Measurements from ENCODE around the gene GRHL3. TPM values are rescaled to one million over a fixed set of nuclear protein-coding genes. Genes with fewer than 3 reads are reported as not detected.

GRHL3 gene
- total and polyA plus RNA-seq, 2 donors (not counting 3 experiments of a cell fraction or from before 2014, with no cell fraction given): not detected

- Histone ChIP-seq H3K9me3 (replicated peaks; ENCODE audit: control insufficient read depth, insufficient read depth, low read length) (no peaks in the 10 kb centered on the region), H3K27me3 (ENCODE audit: control insufficient read depth in 2 of 2, insufficient read depth in 2 of 2, low read length in 2 of 2) (peaks cover 35 to 36% of the 10 kb centered on the region in 2 experiments), H3K36me3 (ENCODE audit: control insufficient read depth in 2 of 2, extremely low read depth in 1 of 2, insufficient read depth in 2 of 2, low read length in 2 of 2) (no peaks in the 10 kb centered on the region), H3K4me1 (ENCODE audit: control insufficient read depth, extremely low read depth, insufficient read depth, low read length) (no peaks in the 10 kb centered on the region), H3K4me2 (ENCODE audit: insufficient read depth, low read length) (no peak overlapping the region), H3K4me3 (replicated peaks in 1 of 3; ENCODE audit: insufficient read depth in 1 of 3, low read depth in 1 of 3, low read length in 3 of 3) (no peak overlapping the region), H2AFZ (ENCODE audit: low read depth, low read length) (no peak overlapping the region), H3K79me2 (ENCODE audit: control insufficient read depth, insufficient read depth, low read length) (no peaks in the 10 kb centered on the region), H3K9ac (replicated peaks; ENCODE audit: extremely low read depth, insufficient read depth, low read length) (no peak overlapping the region), H3K9me1 (replicated peaks; ENCODE audit: control insufficient read depth, extremely low read depth, insufficient read depth, low read length) (no peaks in the 10 kb centered on the region), H4K20me1 (replicated peaks; ENCODE audit: control insufficient read depth, extremely low read depth, insufficient read depth, low read length) (no peaks in the 10 kb centered on the region), H3K27ac (ENCODE audit: insufficient read depth, low read depth, low read length) (no peak overlapping the region)
- DNase-seq (ENCODE audit: low read depth, low spot score): no peak
- no peak for FAIRE-seq
- no TSS peak for BruUV-seq (replicated peaks)
- POLR2A ChIA-PET: no interaction called here
- TF ChIP-seq POLR2A (IDR thresholded peaks at IDR 0.05; ENCODE audit: low read depth, low read length): no peak
- no peak for TF ChIP-seq GATA2 (IDR thresholded peaks at IDR 0.05; ENCODE audit: insufficient read depth, insufficient read length, low read depth, low read length)
- no peak for TF ChIP-seq JUN (IDR thresholded peaks at IDR 0.05; ENCODE audit: borderline replicate concordance, insufficient read depth, insufficient read length, low read depth)
- TF ChIP-seq FOS (IDR thresholded peaks at IDR 0.05; ENCODE audit: borderline replicate concordance, insufficient read depth, low read length): no peak
- TF ChIP-seq MYC (IDR thresholded peaks at IDR 0.05; ENCODE audit: low read depth, low read length): no peak
- TF ChIP-seq POLR2AphosphoS5 (IDR thresholded peaks at IDR 0.05; ENCODE audit: insufficient read depth, low read depth, low read length): no peak
- TF ChIP-seq, protein P1, sequence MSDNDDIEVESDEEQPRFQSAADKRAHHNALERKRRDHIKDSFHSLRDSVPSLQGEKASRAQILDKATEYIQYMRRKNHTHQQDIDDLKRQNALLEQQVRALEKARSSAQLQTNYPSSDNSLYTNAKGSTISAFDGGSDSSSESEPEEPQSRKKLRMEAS (IDR thresholded peaks at IDR 0.05; ENCODE audit: insufficient read depth, insufficient read length): no peak
- no peak for TF ChIP-seq EZH2 (IDR thresholded peaks at IDR 0.05; ENCODE audit: borderline replicate concordance, low read depth, low read length, severe bottlenecking)
- TF ChIP-seq, protein P2, sequence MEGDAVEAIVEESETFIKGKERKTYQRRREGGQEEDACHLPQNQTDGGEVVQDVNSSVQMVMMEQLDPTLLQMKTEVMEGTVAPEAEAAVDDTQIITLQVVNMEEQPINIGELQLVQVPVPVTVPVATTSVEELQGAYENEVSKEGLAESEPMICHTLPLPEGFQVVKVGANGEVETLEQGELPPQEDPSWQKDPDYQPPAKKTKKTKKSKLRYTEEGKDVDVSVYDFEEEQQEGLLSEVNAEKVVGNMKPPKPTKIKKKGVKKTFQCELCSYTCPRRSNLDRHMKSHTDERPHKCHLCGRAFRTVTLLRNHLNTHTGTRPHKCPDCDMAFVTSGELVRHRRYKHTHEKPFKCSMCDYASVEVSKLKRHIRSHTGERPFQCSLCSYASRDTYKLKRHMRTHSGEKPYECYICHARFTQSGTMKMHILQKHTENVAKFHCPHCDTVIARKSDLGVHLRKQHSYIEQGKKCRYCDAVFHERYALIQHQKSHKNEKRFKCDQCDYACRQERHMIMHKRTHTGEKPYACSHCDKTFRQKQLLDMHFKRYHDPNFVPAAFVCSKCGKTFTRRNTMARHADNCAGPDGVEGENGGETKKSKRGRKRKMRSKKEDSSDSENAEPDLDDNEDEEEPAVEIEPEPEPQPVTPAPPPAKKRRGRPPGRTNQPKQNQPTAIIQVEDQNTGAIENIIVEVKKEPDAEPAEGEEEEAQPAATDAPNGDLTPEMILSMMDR (IDR thresholded peaks at IDR 0.05; ENCODE audit: extremely low read depth in 1 of 2, insufficient read depth in 1 of 2, low read depth in 1 of 2, low read length in 2 of 2): no peak
- CTCF ChIA-PET: interaction anchor here (1.3 kb wide), 1 partner anchor 10 kb away, joined by 3 read pairs; no protein-coding TSS in a partner anchor
- dilution Hi-C loops (cut with MboI; ENCODE audit: extremely low pct_ligation_motif_present, low sequenced_read_pairs): no loop called here
- intact Hi-C loops (cut with micrococcal nuclease): no loop called here
These were observed 42.4 kb upstream of the GRHL3 start for GRCh38 chr1:24276791-24277190.
